Measurements from ENCODE around the gene TAF1B. TPM values are rescaled to one million over a fixed set of nuclear protein-coding genes. Genes with fewer than 3 reads are reported as not detected.

Gene TAF1B
- total RNA-seq, 3 donors from 2014 or later = 9.4 to 14.1 (median 13.2) TPM

GRCh38 chr2:9941996-9942390, 98.7 kb downstream of the TAF1B start:
- intact Hi-C loops (cut with DNase I, micrococcal nuclease) = no loop called here
- Histone ChIP-seq H3K4me1 (ENCODE audit: low read depth) (peaks cover 5% of the 10 kb centered on the region), H3K9me3 (no peaks in the 10 kb centered on the region), H3K4me3 (no peak overlapping the region), H3K36me3 (ENCODE audit: low read depth) (no peaks in the 10 kb centered on the region)
- DNase-seq (no peak), ATAC-seq (no peak)
- TF ChIP-seq CTCF (IDR thresholded peaks at IDR 0.05) = no peak

- Histone ChIP-seq H3K36me3 (ENCODE audit: low read depth) (no peaks in the 10 kb centered on the region), H3K9me3 (no peaks in the 10 kb centered on the region), H3K4me3 (no peak overlapping the region), H3K4me1 (ENCODE audit: low read depth) (peaks cover 5% of the 10 kb centered on the region)
- DNase-seq = no peak
- intact Hi-C loops (cut with DNase I, micrococcal nuclease) = no loop called here
- ATAC-seq = no peak
- TF ChIP-seq CTCF (IDR thresholded peaks at IDR 0.05) = no peak
These were observed 101.1 kb downstream of the TAF1B start for GRCh38 chr2:9944330-9944758.

GRCh38 chr2:9945596-9945995, 102.3 kb downstream of the TAF1B start:
- H3K4me3 ChIP-seq = no peak overlapping the region
- no peaks in the 10 kb centered on the region for H3K4me1 ChIP-seq (ENCODE audit: low read depth)
- ATAC-seq = no peak
- intact Hi-C loops (cut with DNase I, micrococcal nuclease) = no loop called here
- no peaks in the 10 kb centered on the region for H3K9me3 ChIP-seq
- DNase-seq = no peak
- no peaks in the 10 kb centered on the region for H3K36me3 ChIP-seq (ENCODE audit: low read depth)
- no peak for TF ChIP-seq CTCF (IDR thresholded peaks at IDR 0.05)

- no peaks in the 10 kb centered on the region for H3K9me3 ChIP-seq
- DNase-seq (no peak), ATAC-seq (no peak)
- no peak for TF ChIP-seq CTCF (IDR thresholded peaks at IDR 0.05)
- H3K36me3 ChIP-seq (ENCODE audit: low read depth) = no peaks in the 10 kb centered on the region
- no peaks in the 10 kb centered on the region for H3K4me1 ChIP-seq (ENCODE audit: low read depth)
- intact Hi-C loops (cut with DNase I, micrococcal nuclease) = no loop called here
- no peak overlapping the region for H3K4me3 ChIP-seq
These were observed 102.8 kb downstream of the TAF1B start for GRCh38 chr2:9946076-9946475.

GRCh38 chr2:9946818-9947217, 103.5 kb downstream of the TAF1B start:
- TF ChIP-seq CTCF (IDR thresholded peaks at IDR 0.05) = no peak
- intact Hi-C loops (cut with DNase I, micrococcal nuclease) = no loop called here

GRCh38 chr2:9948721-9949120, 105.4 kb downstream of the TAF1B start:
- TF ChIP-seq CTCF (IDR thresholded peaks at IDR 0.05) = no peak
- no peak overlapping the region for H3K4me3 ChIP-seq
- intact Hi-C loops (cut with DNase I, micrococcal nuclease) = no loop called here
- no peaks in the 10 kb centered on the region for H3K9me3 ChIP-seq
- no peak for DNase-seq
- H3K4me1 ChIP-seq (ENCODE audit: low read depth) = no peaks in the 10 kb centered on the region
- no peaks in the 10 kb centered on the region for H3K36me3 ChIP-seq (ENCODE audit: low read depth)
- no peak for ATAC-seq

More at GRCh38 chr2:9946818-9947217, 103.5 kb downstream of the TAF1B start:
- Histone ChIP-seq H3K4me1 (ENCODE audit: low read depth) (no peaks in the 10 kb centered on the region), H3K4me3 (no peak overlapping the region), H3K9me3 (no peaks in the 10 kb centered on the region), H3K36me3 (ENCODE audit: low read depth) (no peaks in the 10 kb centered on the region)
- ATAC-seq (no peak), DNase-seq (no peak)
